Mammary epithelial cell (primary cell): ENCODE data around the gene C12orf56.

ENCODE experiments used
- EZH2 ChIP-seq: IDR thresholded peaks from 2 replicates; pipeline ENCODE4 v1.6.1; 2012; ENCODE audit warnings: low read length, inconsistent platforms, borderline replicate concordance
- TF ChIP-seq, protein P1 (sequence below), 2 donors: IDR thresholded peaks in 1 of 2; conservative IDR thresholded peaks in 1 of 2; 2 replicates each; pipeline ENCODE4 v1.5.1; 2011 to 2012; ENCODE audit warnings: inconsistent platforms in 2 of 2, low read length in 2 of 2, mild to moderate bottlenecking in 2 of 2, control low read depth in 1 of 2, low read depth in 1 of 2; ENCODE audit not compliant: insufficient read depth in 1 of 2; ENCODE audit errors: extremely low read depth in 1 of 2

- TF ChIP-seq, protein P1, sequence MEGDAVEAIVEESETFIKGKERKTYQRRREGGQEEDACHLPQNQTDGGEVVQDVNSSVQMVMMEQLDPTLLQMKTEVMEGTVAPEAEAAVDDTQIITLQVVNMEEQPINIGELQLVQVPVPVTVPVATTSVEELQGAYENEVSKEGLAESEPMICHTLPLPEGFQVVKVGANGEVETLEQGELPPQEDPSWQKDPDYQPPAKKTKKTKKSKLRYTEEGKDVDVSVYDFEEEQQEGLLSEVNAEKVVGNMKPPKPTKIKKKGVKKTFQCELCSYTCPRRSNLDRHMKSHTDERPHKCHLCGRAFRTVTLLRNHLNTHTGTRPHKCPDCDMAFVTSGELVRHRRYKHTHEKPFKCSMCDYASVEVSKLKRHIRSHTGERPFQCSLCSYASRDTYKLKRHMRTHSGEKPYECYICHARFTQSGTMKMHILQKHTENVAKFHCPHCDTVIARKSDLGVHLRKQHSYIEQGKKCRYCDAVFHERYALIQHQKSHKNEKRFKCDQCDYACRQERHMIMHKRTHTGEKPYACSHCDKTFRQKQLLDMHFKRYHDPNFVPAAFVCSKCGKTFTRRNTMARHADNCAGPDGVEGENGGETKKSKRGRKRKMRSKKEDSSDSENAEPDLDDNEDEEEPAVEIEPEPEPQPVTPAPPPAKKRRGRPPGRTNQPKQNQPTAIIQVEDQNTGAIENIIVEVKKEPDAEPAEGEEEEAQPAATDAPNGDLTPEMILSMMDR (conservative IDR thresholded peaks at IDR 0.05 in 1 of 2, IDR thresholded peaks at IDR 0.05 in 1 of 2; ENCODE audit: extremely low read depth in 1 of 2, insufficient read depth in 1 of 2, low read depth in 1 of 2, low read length in 2 of 2) = no peak
- no peak for TF ChIP-seq EZH2
These were observed 86.0 kb downstream of the C12orf56 start for GRCh38 chr12:64304571-64304970.
